MCF 10A (cell line): Measurements from ENCODE around the gene GJA5. TPM values are rescaled to one million over a fixed set of nuclear protein-coding genes. Genes with fewer than 3 reads are reported as not detected.
A peak's percentile ranks its signal among the peaks of the same experiment; 100 is the strongest.

Experiments
- BruUV-seq: library from RNA; stranded (reverse); fragments of 400-500 nt; replicated peaks from 2 replicates; lab custom pipeline; 2021; lab: Mats Ljungman, UMichigan
- CTCF ChIA-PET: fragments of 300-600 bp; sonication (Branson Sonifier 250); formaldehyde crosslinking; extraction: SDS; loops from one replicate; lab custom pipeline; 2021; ENCODE audit warnings: antibody characterized with exemption, inconsistent platforms; lab: Yijun Ruan, JAX
- POLR2A ChIA-PET: fragments of 300-600, 350-650 bp; sonication (Branson Sonifier 250); formaldehyde crosslinking; extraction: SDS; loops from one replicate; lab custom pipeline; 2020; ENCODE audit warnings: antibody characterized with exemption, inconsistent platforms; lab: Yijun Ruan, JAX
- DNase-seq: peaks from one replicate; pipeline ENCODE4 v3.0.0-alpha.2; 2018; ENCODE audit not compliant: unreplicated experiment
- H3K27ac Mint-ChIP-seq: one replicate; pipeline ENCODE4 v1.8.0; 2022; ENCODE audit warnings: mild to moderate bottlenecking, low read depth, mixed read lengths; ENCODE audit not compliant: unreplicated experiment
- H3K27me3 Mint-ChIP-seq: one replicate; pipeline ENCODE4 v1.8.0; 2022; ENCODE audit warnings: mixed read lengths; ENCODE audit not compliant: insufficient read depth, unreplicated experiment
- H3K36me3 Mint-ChIP-seq: one replicate; pipeline ENCODE4 v1.8.0; 2022; ENCODE audit warnings: mild to moderate bottlenecking, moderate library complexity, mixed read lengths; ENCODE audit not compliant: insufficient read depth, unreplicated experiment
- H3K4me1 Mint-ChIP-seq: one replicate; pipeline ENCODE4 v1.8.0; 2022; ENCODE audit warnings: mixed read lengths; ENCODE audit not compliant: insufficient read depth, unreplicated experiment
- H3K4me3 Mint-ChIP-seq: one replicate; pipeline ENCODE4 v1.8.0; 2022; ENCODE audit warnings: mild to moderate bottlenecking, moderate library complexity, mixed read lengths; ENCODE audit not compliant: unreplicated experiment
- H3K9me3 Mint-ChIP-seq: one replicate; pipeline ENCODE4 v1.8.0; 2022; ENCODE audit warnings: mixed read lengths; ENCODE audit not compliant: unreplicated experiment
- intact Hi-C: fragments of 100-400 bp; cut with micrococcal nuclease; formaldehyde crosslinking; loops from 2 replicates; pipeline ENCODE4 v1.14.1; 2022
- total RNA-seq: library from RNA; stranded (reverse); gene quantifications from 2 replicates; pipeline ENCODE4 v1.2.3, GENCODE V29; 2022
- TF ChIP-seq, protein P1 (sequence below): fragments of 200-600 bp; IDR thresholded peaks from one replicate; pipeline ENCODE4 v1.8.0; 2022; ENCODE audit warnings: antibody characterized with exemption, mild to moderate bottlenecking; ENCODE audit not compliant: unreplicated experiment

Gene GJA5
- total RNA-seq, 1 experiment from 2014 or later: 0.28 TPM

GRCh38 chr1:147725685-147726084, 34.7 kb downstream of the GJA5 start:
- no TSS peak for BruUV-seq
- Mint-ChIP-seq H3K27me3 (peaks cover 4% of the 10 kb centered on the region), H3K4me1 (peaks cover 16% of the 10 kb centered on the region), H3K36me3 (no peaks in the 10 kb centered on the region), H3K27ac (no peak overlapping the region), H3K9me3 (no peaks in the 10 kb centered on the region), H3K4me3 (no peak overlapping the region)
- ChIA-PET CTCF (interaction anchor here (0.9 to 2.8 kb wide), 7 partner anchors 10 to 166 kb away, joined by 4 to 10 read pairs (median 10); no protein-coding TSS in a partner anchor), POLR2A (interaction anchor here (1.0 to 2.4 kb wide), 3 partner anchors 10 to 55 kb away, joined by 4 to 6 read pairs (median 4); partner anchors contain the start of gene ACP6)
- DNase-seq: no peak
- TF ChIP-seq, protein P1, sequence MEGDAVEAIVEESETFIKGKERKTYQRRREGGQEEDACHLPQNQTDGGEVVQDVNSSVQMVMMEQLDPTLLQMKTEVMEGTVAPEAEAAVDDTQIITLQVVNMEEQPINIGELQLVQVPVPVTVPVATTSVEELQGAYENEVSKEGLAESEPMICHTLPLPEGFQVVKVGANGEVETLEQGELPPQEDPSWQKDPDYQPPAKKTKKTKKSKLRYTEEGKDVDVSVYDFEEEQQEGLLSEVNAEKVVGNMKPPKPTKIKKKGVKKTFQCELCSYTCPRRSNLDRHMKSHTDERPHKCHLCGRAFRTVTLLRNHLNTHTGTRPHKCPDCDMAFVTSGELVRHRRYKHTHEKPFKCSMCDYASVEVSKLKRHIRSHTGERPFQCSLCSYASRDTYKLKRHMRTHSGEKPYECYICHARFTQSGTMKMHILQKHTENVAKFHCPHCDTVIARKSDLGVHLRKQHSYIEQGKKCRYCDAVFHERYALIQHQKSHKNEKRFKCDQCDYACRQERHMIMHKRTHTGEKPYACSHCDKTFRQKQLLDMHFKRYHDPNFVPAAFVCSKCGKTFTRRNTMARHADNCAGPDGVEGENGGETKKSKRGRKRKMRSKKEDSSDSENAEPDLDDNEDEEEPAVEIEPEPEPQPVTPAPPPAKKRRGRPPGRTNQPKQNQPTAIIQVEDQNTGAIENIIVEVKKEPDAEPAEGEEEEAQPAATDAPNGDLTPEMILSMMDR: no peak
- intact Hi-C loops: no loop called here

GRCh38 chr1:147723691-147724323, 36.6 kb downstream of the GJA5 start:
- Mint-ChIP-seq H3K27me3 (no peaks in the 10 kb centered on the region), H3K4me3 (no peak overlapping the region), H3K36me3 (no peaks in the 10 kb centered on the region), H3K27ac (no peak overlapping the region), H3K4me1 (peaks cover 16% of the 10 kb centered on the region), H3K9me3 (no peaks in the 10 kb centered on the region)
- no TSS peak for BruUV-seq
- intact Hi-C loops: loop anchor here (1.0 kb wide), 1 partner anchor 168 kb away; no protein-coding TSS in a partner anchor
- TF ChIP-seq, protein P1: peak; percentile 51
- POLR2A ChIA-PET: interaction anchor here (0.7 to 2.4 kb wide), 4 partner anchors 53 to 169 kb away, joined by 3 to 6 read pairs (median 4); partner anchors contain the start of gene ACP6
- DNase-seq: peak; percentile 72
- CTCF ChIA-PET: interaction anchor here (0.5 to 10.7 kb wide), 23 partner anchors 8 to 445 kb away, joined by 3 to 149 read pairs (median 5); no protein-coding TSS in a partner anchor

- Mint-ChIP-seq H3K4me1 (peaks cover 21% of the 10 kb centered on the region), H3K9me3 (no peaks in the 10 kb centered on the region), H3K36me3 (no peaks in the 10 kb centered on the region), H3K27ac (no peak overlapping the region), H3K27me3 (no peaks in the 10 kb centered on the region), H3K4me3 (no peak overlapping the region)
- no peak for DNase-seq
- no TSS peak for BruUV-seq
- TF ChIP-seq, protein P1: no peak
- CTCF ChIA-PET: interaction anchor here (0.6 to 10.7 kb wide), 10 partner anchors 18 to 173 kb away, joined by 3 to 149 read pairs (median 6); no protein-coding TSS in a partner anchor
- intact Hi-C loops: no loop called here
- POLR2A ChIA-PET: interaction anchor here (0.8 to 2.2 kb wide), 11 partner anchors 11 to 173 kb away, joined by 3 to 20 read pairs (median 4); partner anchors contain the start of gene ACP6
Measured at GRCh38 chr1:147722124-147722523, 38.3 kb downstream of the GJA5 start.

DNA sequence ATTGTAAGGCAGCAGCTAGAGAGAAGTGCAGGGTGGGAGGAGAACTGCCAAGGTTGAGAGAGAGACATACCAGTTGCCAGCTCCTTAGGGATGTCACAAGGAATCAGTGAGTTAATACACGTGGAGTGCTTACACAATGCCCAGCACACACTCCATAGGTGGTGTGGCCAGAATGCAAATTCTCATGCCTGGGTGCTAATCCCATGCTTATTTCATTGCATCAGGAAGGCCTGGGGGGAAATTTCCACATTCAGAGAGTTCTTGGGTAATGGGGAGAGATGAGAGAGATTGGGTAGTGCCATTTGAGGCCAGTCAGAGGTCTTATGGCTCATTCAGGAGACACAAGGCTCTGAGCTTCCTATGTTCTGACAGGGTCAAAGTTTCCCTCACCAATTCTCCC, 38.7 kb downstream of the GJA5 start:
- Mint-ChIP-seq H3K4me1 (peaks cover 24% of the 10 kb centered on the region), H3K27ac (no peak overlapping the region), H3K9me3 (no peaks in the 10 kb centered on the region), H3K36me3 (no peaks in the 10 kb centered on the region), H3K27me3 (no peaks in the 10 kb centered on the region), H3K4me3 (no peak overlapping the region)
- BruUV-seq: no TSS peak
- ChIA-PET POLR2A (interaction anchor here (0.8 to 2.2 kb wide), 13 partner anchors 9 to 173 kb away, joined by 3 to 20 read pairs (median 4); partner anchors contain the start of gene ACP6), CTCF (interaction anchor here (0.6 to 10.7 kb wide), 12 partner anchors 10 to 174 kb away, joined by 3 to 149 read pairs (median 4); no protein-coding TSS in a partner anchor)
- TF ChIP-seq, protein P1: no peak
- intact Hi-C loops: no loop called here
- DNase-seq: peak; percentile 99
